Measurements from ENCODE around the gene DNAI1.
"Not testable (repeated sequence)": the region's sequence is repeated elsewhere in the genome, so short reads cannot be mapped to it uniquely, and the experiment has no call there.

DNAI1 gene

DNA sequence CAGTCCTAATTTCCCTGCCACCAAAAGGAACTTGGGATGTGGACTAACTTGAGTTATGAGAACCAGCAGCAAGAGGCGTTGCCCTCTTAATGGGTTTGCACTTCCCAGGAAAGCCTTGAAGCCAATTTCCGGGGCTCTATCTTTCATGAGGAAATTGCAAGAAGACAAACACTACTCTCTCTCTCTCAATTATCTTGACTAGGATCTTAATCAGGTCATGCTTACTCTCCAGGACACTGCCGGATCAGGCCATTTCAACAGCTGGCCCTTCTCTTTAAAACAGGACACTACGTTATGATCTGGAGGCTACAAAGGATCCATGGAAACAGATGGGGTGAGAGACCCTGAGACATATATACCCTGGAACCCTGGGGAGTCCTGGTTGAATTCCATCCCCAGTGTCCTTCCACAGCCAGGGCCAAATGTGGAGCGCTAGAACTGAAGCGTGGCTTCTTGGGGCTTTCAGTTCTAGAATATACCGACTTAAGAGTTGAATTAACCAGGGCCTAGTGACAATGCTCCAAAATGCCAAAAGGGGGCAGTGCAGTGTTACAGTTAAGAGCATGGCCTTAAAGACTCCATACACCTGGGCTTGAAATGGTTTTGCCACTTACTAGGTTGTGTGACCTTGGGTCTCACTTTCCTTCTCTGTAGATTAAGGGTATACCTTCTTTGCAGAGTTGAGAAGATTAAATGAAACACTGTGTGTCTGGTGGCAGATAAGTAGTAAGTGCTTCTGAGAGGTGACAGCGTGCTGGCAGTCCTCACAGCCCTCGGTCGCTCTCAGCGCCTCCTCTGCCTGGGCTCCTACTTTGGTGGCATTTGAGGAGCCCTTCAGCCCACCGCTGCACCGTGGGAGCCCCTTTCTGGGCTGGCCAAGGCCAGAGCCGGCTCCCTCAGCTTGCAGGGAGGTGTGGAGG, 21.3 kb upstream of the DNAI1 start:
- no peak overlapping the region for H3K9ac ChIP-seq (ENCODE audit: low read length)

DNA sequence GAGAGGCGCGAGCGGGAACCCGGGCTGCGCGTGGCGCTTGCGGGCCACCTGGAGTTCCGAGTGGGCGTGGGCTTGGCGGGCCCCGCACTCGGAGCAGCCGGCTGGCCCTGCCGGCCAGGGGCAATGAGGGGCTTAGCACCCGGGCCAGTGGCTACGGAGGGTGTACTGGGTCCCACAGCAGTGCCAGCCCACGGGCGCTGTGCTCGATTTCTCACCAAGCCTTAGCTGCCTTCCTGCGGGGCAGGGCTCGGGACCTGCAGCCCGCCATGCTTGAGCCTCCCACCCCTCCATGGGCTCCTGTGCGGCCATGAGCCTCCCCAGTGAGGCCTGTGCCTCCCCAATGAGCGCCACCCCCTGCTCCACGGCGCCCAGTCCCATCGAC, 20.7 kb upstream of the DNAI1 start:
- not testable (repeated sequence) for H3K4me3 ChIP-seq (ENCODE audit: low read length); H3K9me3 ChIP-seq (ENCODE audit: control insufficient read depth, low read length); H3K9ac ChIP-seq (ENCODE audit: low read length); H3K27me3 ChIP-seq (ENCODE audit: control insufficient read depth, insufficient read depth, low read length); H3K36me3 ChIP-seq (ENCODE audit: control insufficient read depth, insufficient read depth, low read length); H3K4me1 ChIP-seq (ENCODE audit: control insufficient read depth, insufficient read depth, low read length)

More for the DNA sequence above, 21.3 kb upstream of the DNAI1 start:
- Histone ChIP-seq H3K4me1 (ENCODE audit: control insufficient read depth, insufficient read depth, low read length) (peaks cover 4% of the 10 kb centered on the region), H3K36me3 (ENCODE audit: control insufficient read depth, insufficient read depth, low read length) (no peaks in the 10 kb centered on the region), H3K4me3 (ENCODE audit: low read length) (no peak overlapping the region), H3K9me3 (ENCODE audit: control insufficient read depth, low read length) (no peaks in the 10 kb centered on the region), H3K27me3 (ENCODE audit: control insufficient read depth, insufficient read depth, low read length) (no peaks in the 10 kb centered on the region)

DNA sequence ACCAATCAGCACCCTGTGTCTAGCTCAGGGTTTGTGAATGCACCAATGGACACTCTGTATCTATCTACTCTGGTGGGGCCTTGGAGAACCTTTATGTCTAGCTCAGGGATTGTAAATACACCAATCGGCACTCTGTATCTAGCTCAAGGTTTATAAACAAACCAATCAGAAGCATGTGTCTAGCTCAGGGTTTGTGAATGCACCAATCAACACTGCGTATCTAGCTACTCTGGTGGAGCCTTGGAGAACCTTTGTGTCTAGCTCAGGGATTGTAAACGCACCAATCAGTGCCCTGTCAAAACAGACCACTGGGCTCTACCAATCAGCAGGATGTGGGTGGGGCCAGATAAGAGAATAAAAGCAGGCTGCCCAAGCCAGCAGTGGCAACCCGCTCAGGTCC, 20.1 kb upstream of the DNAI1 start:
- not testable (repeated sequence) for H3K9ac ChIP-seq (ENCODE audit: low read length); H3K27me3 ChIP-seq (ENCODE audit: control insufficient read depth, insufficient read depth, low read length); H3K36me3 ChIP-seq (ENCODE audit: control insufficient read depth, insufficient read depth, low read length); H3K4me1 ChIP-seq (ENCODE audit: control insufficient read depth, insufficient read depth, low read length); H3K9me3 ChIP-seq (ENCODE audit: control insufficient read depth, low read length); H3K4me3 ChIP-seq (ENCODE audit: low read length)

DNA sequence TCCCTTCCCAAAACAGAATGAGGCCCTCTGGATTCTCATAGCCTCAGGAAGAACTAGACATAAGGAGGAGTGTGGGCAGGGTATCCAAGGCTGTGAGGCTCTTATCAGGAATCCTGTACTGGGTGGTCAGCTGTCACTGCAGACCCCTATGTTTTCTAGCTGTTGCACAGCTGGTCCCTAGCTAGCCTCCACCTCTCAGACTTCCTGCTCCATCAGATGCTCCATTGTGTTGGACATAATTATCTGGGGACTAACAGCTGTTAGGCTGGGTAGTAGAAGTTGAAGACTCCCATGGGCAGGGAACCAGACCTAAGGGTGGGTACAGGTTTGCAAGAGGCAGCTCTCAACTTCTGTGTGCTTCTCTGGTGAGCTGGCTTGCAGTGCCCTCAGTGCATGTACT, 18.6 kb upstream of the DNAI1 start:
- no peak overlapping the region for H3K9ac ChIP-seq (ENCODE audit: low read length)
- H3K4me3 ChIP-seq (ENCODE audit: low read length) = no peak overlapping the region
- H3K9me3 ChIP-seq (ENCODE audit: control insufficient read depth, low read length) = no peaks in the 10 kb centered on the region
- H3K27me3 ChIP-seq (ENCODE audit: control insufficient read depth, insufficient read depth, low read length) = no peaks in the 10 kb centered on the region
- no peaks in the 10 kb centered on the region for H3K36me3 ChIP-seq (ENCODE audit: control insufficient read depth, insufficient read depth, low read length)
- H3K4me1 ChIP-seq (ENCODE audit: control insufficient read depth, insufficient read depth, low read length) = peaks cover 12% of the 10 kb centered on the region

DNA sequence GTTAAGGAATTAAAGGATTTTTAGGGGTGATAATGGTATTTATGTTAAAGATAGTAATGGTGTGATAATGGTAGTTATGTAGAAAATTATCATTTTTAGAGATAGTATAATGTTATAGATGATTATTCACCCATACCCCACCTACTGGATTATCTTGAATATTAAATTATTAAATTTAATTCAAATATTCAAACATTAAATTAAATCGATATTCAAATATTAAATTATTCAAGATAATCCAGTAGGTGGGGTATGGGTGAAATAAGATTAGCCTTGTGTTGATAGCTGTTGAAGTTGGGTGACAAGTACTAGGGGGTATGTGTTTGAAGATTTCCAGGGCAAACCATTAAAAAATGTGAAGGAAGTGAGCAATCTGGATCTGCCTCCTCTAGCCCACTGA, 15.8 kb upstream of the DNAI1 start:
- peaks cover 12% of the 10 kb centered on the region for H3K4me1 ChIP-seq (ENCODE audit: control insufficient read depth, insufficient read depth, low read length)

DNA sequence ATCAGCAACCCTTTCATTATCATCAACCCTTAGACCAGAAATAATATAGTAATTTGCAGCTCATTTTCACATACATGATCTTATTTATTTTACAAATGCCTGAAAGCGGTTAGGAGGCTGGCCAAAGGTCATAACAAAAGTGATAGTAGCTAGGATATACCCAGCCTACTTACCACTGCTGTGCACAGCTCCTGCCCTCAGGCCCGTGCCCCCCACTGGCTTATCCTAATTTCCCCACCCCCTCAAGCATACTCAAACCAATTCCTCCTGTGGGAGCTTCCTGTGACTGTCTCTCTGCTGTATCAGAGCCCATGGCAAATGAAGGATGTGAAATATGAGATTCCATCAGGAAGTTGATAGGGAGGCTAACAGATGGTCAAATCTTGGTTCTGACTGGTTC, 15.1 kb upstream of the DNAI1 start:
- Histone ChIP-seq H3K9me3 (ENCODE audit: control insufficient read depth, low read length) (no peaks in the 10 kb centered on the region), H3K27me3 (ENCODE audit: control insufficient read depth, insufficient read depth, low read length) (no peaks in the 10 kb centered on the region), H3K36me3 (ENCODE audit: control insufficient read depth, insufficient read depth, low read length) (no peaks in the 10 kb centered on the region), H3K9ac (ENCODE audit: low read length) (no peak overlapping the region), H3K4me1 (ENCODE audit: control insufficient read depth, insufficient read depth, low read length) (peaks cover 12% of the 10 kb centered on the region), H3K4me3 (ENCODE audit: low read length) (no peak overlapping the region)

More for the DNA sequence above, 15.8 kb upstream of the DNAI1 start:
- Histone ChIP-seq H3K36me3 (ENCODE audit: control insufficient read depth, insufficient read depth, low read length) (no peaks in the 10 kb centered on the region), H3K9me3 (ENCODE audit: control insufficient read depth, low read length) (no peaks in the 10 kb centered on the region), H3K27me3 (ENCODE audit: control insufficient read depth, insufficient read depth, low read length) (no peaks in the 10 kb centered on the region), H3K4me3 (ENCODE audit: low read length) (no peak overlapping the region), H3K9ac (ENCODE audit: low read length) (no peak overlapping the region)

DNA sequence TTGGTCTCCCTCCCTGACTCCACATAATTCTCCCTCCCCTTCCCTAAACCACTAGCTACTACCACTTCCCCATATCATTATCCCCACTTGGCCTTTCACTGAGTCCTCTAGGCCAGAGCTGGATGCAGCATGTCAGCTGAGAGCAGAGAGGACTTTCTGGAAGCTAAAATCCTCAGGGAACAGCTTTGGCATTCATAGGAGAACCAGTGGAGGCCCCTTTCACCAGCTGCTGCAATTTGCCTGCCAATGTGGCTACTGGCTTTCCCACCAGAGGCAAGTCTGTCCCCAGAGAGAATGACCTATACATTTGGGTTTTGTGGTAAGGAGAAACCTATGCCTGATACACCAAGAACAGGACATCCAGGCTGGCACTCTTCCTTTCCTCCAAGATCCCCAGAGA, 14.6 kb upstream of the DNAI1 start:
- no peaks in the 10 kb centered on the region for H3K36me3 ChIP-seq (ENCODE audit: control insufficient read depth, insufficient read depth, low read length)
- H3K9ac ChIP-seq (ENCODE audit: low read length) = no peak overlapping the region
- no peaks in the 10 kb centered on the region for H3K27me3 ChIP-seq (ENCODE audit: control insufficient read depth, insufficient read depth, low read length)
- H3K4me1 ChIP-seq (ENCODE audit: control insufficient read depth, insufficient read depth, low read length) = peaks cover 12% of the 10 kb centered on the region
- H3K4me3 ChIP-seq (ENCODE audit: low read length) = no peak overlapping the region
- H3K9me3 ChIP-seq (ENCODE audit: control insufficient read depth, low read length) = no peaks in the 10 kb centered on the region

DNA sequence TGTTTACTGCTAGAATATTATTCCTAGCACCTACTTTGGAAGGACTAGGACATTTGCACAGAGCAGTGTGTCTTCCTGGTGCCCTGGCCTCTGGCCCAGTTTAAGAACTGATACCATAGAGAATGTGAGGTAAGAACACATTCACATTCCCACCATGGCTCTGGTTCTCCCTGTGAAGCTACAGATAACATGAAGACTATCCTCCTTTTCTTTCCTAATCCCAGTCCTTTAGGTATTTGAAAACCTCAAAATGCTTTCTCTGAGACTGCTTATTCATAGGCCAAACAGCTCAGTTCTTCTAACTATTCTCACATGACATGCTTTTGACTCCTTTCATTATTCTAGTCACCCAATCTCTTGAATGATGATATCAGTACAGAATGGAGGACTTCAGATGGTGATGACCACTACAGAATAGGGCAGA, 12.1 kb upstream of the DNAI1 start:
- Histone ChIP-seq H3K9ac (ENCODE audit: low read length) (no peak overlapping the region), H3K27me3 (ENCODE audit: control insufficient read depth, insufficient read depth, low read length) (no peaks in the 10 kb centered on the region), H3K4me1 (ENCODE audit: control insufficient read depth, insufficient read depth, low read length) (peaks cover 19% of the 10 kb centered on the region), H3K4me3 (ENCODE audit: low read length) (no peak overlapping the region), H3K36me3 (ENCODE audit: control insufficient read depth, insufficient read depth, low read length) (no peaks in the 10 kb centered on the region), H3K9me3 (ENCODE audit: control insufficient read depth, low read length) (no peaks in the 10 kb centered on the region)

DNA sequence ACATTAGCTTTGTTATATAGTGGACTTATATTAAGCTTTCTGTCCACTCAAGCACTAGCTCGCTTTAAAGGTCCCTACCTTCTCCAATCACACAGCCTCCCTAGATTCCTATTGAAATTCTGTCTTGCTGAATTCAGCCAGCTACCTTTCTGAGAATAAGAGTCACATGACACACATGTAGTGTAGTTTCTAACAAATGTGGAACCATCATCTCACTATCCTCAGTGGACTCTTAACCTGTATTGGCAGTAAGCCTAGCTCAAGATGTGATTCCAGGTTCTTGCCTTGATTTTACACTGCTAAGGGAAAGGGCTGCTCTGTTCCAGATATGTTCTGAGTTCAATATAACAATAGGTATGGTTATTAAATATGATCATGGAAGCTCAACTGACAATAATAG, 11.7 kb upstream of the DNAI1 start:
- no peaks in the 10 kb centered on the region for H3K36me3 ChIP-seq (ENCODE audit: control insufficient read depth, insufficient read depth, low read length)
- no peak overlapping the region for H3K9ac ChIP-seq (ENCODE audit: low read length)
- no peaks in the 10 kb centered on the region for H3K27me3 ChIP-seq (ENCODE audit: control insufficient read depth, insufficient read depth, low read length)
- peaks cover 21% of the 10 kb centered on the region for H3K4me1 ChIP-seq (ENCODE audit: control insufficient read depth, insufficient read depth, low read length)
- H3K9me3 ChIP-seq (ENCODE audit: control insufficient read depth, low read length) = no peaks in the 10 kb centered on the region
- no peak overlapping the region for H3K4me3 ChIP-seq (ENCODE audit: low read length)

DNA sequence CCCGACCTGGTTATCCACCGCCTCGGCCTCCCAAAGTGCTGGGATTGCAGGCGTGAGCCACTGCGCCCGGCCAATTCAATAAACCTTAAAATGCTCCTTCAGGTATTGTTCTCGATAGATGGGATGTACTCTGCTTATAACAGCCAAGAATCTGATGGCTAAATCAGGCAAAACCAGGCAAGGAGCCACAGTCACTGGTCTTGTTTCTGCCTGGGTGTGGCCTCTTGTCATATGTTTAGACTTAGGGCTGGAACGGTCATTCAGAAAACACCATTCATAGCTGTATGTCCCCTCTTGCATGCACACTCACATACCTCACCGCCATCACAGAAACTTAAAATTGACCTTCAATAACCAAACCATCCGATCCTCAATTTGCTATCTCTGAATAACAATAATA, 8.0 kb upstream of the DNAI1 start:
- no peak overlapping the region for H3K4me3 ChIP-seq (ENCODE audit: low read length)
- no peak overlapping the region for H3K9ac ChIP-seq (ENCODE audit: low read length)
- peaks cover 13% of the 10 kb centered on the region for H3K4me1 ChIP-seq (ENCODE audit: control insufficient read depth, insufficient read depth, low read length)
- H3K36me3 ChIP-seq (ENCODE audit: control insufficient read depth, insufficient read depth, low read length) = no peaks in the 10 kb centered on the region
- H3K9me3 ChIP-seq (ENCODE audit: control insufficient read depth, low read length) = no peaks in the 10 kb centered on the region
- H3K27me3 ChIP-seq (ENCODE audit: control insufficient read depth, insufficient read depth, low read length) = no peaks in the 10 kb centered on the region

DNA sequence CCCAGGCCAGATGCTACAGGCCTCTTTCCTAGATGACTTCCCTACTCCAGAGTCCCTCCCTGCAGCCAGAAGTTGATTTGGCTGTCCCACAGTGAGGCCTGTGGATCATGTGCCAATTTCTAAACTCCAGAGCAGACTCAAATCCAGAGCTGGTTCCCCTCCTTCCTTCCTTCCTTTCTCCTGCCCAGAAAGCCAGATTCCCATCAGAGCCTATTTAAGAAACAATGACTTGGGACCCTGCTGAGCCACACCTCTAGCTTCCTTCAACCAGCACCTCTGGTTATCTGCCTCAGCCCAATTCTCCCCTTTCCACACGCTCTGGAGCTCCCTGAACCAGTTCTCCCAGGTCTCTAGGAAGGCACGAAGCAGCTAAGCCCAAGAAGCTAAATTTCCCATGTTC, 7.5 kb upstream of the DNAI1 start:
- H3K27me3 ChIP-seq (ENCODE audit: control insufficient read depth, insufficient read depth, low read length) = no peaks in the 10 kb centered on the region
- H3K4me3 ChIP-seq (ENCODE audit: low read length) = no peak overlapping the region
- peaks cover 14% of the 10 kb centered on the region for H3K4me1 ChIP-seq (ENCODE audit: control insufficient read depth, insufficient read depth, low read length)
- H3K9ac ChIP-seq (ENCODE audit: low read length) = no peak overlapping the region
- no peaks in the 10 kb centered on the region for H3K36me3 ChIP-seq (ENCODE audit: control insufficient read depth, insufficient read depth, low read length)
- H3K9me3 ChIP-seq (ENCODE audit: control insufficient read depth, low read length) = no peaks in the 10 kb centered on the region

DNA sequence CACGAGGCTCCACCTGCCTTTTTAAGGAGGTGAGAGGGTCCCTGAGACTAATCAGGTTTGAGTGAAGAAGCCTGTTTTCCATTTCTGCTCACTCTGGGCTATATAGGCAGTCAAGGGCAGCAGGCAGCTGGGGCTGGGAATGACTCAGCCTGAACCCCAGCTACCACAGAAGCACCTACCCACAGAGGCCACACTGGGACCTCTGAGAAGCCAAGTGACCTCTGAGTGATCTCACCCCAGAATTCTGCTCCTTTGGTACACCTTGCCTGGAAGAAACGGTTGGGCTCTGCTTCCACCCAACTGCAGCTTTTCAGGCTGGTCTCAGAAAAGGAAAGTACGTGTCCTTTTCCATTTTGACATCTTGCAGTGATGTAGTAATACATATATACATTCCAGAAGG, 7.1 kb upstream of the DNAI1 start:
- no peak overlapping the region for H3K4me3 ChIP-seq (ENCODE audit: low read length)
- peaks cover 19% of the 10 kb centered on the region for H3K4me1 ChIP-seq (ENCODE audit: control insufficient read depth, insufficient read depth, low read length)
- H3K9ac ChIP-seq (ENCODE audit: low read length) = no peak overlapping the region
- no peaks in the 10 kb centered on the region for H3K36me3 ChIP-seq (ENCODE audit: control insufficient read depth, insufficient read depth, low read length)
- no peaks in the 10 kb centered on the region for H3K9me3 ChIP-seq (ENCODE audit: control insufficient read depth, low read length)
- peaks cover under 1% of the 10 kb centered on the region for H3K27me3 ChIP-seq (ENCODE audit: control insufficient read depth, insufficient read depth, low read length)

DNA sequence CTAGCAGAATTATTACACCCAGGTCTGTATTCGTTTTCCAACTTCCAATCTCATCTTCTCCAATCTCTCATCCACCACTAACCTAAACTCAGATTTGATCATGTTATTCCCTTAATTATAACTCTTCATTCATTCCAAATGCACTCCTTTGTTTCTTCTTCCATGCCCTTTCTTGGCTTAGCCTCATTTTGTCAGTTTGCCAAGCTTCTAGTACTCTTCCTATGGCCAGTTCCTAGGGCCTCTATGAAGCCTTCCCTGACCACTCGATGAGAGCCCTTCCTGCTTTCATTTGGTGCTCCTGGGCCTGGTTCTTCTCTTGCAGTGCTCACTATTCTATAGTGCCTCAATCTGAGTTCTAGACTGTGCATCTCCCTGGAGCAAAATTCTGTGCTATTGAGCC, 6.0 kb upstream of the DNAI1 start:
- no peaks in the 10 kb centered on the region for H3K36me3 ChIP-seq (ENCODE audit: control insufficient read depth, insufficient read depth, low read length)
- no peak overlapping the region for H3K4me3 ChIP-seq (ENCODE audit: low read length)
- H3K4me1 ChIP-seq (ENCODE audit: control insufficient read depth, insufficient read depth, low read length) = peaks cover 29% of the 10 kb centered on the region

More for the DNA sequence above, 6.0 kb upstream of the DNAI1 start:
- H3K27me3 ChIP-seq (ENCODE audit: control insufficient read depth, insufficient read depth, low read length) = peaks cover 11% of the 10 kb centered on the region
- H3K9ac ChIP-seq (ENCODE audit: low read length) = no peak overlapping the region
- H3K9me3 ChIP-seq (ENCODE audit: control insufficient read depth, low read length) = no peaks in the 10 kb centered on the region

Measured in mucosa of stomach (tissue), 1 donor.